H1 (cell line): ENCODE data around the gene DNAJA1. TPM values are rescaled to one million over a fixed set of nuclear protein-coding genes. Genes with fewer than 3 reads are reported as not detected.

ENCODE experiments used
- CBX8 ChIP-seq: fragments of 300-800, 300-1000 bp; sonication (generic); IDR thresholded peaks from 2 replicates; pipeline ENCODE4 v1.7.1; 2016; ENCODE audit warnings: low read depth, low read length, borderline replicate concordance
- MAFK ChIP-seq: IDR thresholded peaks from 2 replicates; pipeline ENCODE4 v1.6.1; 2012; ENCODE audit warnings: low read depth, mild to moderate bottlenecking, improper control_type of control experiment, low read length
- PHF8 ChIP-seq: fragments of 200-600 bp; sonication (generic); conservative IDR thresholded peaks from 2 replicates; pipeline ENCODE4 v1.7.1; 2012; ENCODE audit warnings: low read depth, mild to moderate bottlenecking, inconsistent platforms, low read length, moderate library complexity
- POU5F1 ChIP-seq: IDR thresholded peaks from 2 replicates; pipeline ENCODE4 v1.6.1; 2011; ENCODE audit warnings: low read depth, mild to moderate bottlenecking, low read length, moderate library complexity
- TAF1 ChIP-seq: IDR thresholded peaks from 2 replicates; pipeline ENCODE4 v1.6.1; 2011; ENCODE audit warnings: mild to moderate bottlenecking, low read depth, low read length
- polyA plus RNA-seq, 7 experiments: library from polyadenylated mRNA; depleted of rRNA in 3 of 7; stranded (reverse) in 5 of 7; unstranded in 2 of 7; fragments of >200 nt in 5 of 7; fragments of 200-250 nt in 2 of 7; gene quantifications; 1 replicate in 5 of 7; 2 replicates in 1 of 7; 4 replicates in 1 of 7; pipeline versions ENCODE4 v1.2.1 to v1.2.3, GENCODE V29; 2011 to 2013; ENCODE audit warnings: missing spikeins in 2 of 7, mixed read lengths in 2 of 7
- total RNA-seq: library from RNA; stranded (reverse); fragmentation: NEBNext Ultra II Directional; extraction: Animal tissue kit (Norgen Biotek cat#: 25700); gene quantifications from 2 replicates; pipeline ENCODE4 v1.2.1, GENCODE V29; 2021

The DNAJA1 gene
- total and polyA plus RNA-seq, 2 of the 8 experiments (the other 6 are each of a cell fraction or from before 2014, with no cell fraction given): 54.4 to 159 TPM

GRCh38 chr9:32986971-32987370 is 38.1 kb upstream of the DNAJA1 start (continued):
- TF ChIP-seq PHF8 (no peak), POU5F1 (no peak), CBX8 (no peak), TAF1 (no peak), MAFK (no peak)
- TF ChIP-seq, all 59 proteins: peak for 0
